WERI-Rb-1 (cell line): ENCODE data around the gene SLCO2A1.
A peak's percentile ranks its signal among the peaks of the same experiment; 100 is the strongest.

Experiments
- DNase-seq: peaks from one replicate; pipeline ENCODE4 v3.0.0-alpha.2; 2020
- H3K27ac ChIP-seq: fragments of 250-450 bp; sonication (Bioruptor Pico); 2 replicates; pipeline ENCODE4 v1.5.1; 2020; ENCODE audit warnings: mild to moderate bottlenecking, moderate library complexity
- H3K27me3 ChIP-seq: fragments of 250-450 bp; sonication (Bioruptor Pico); 2 replicates; pipeline ENCODE4 v1.5.1; 2021; ENCODE audit warnings: mild to moderate bottlenecking, low read depth, moderate library complexity; ENCODE audit not compliant: insufficient read depth, severe bottlenecking
- H3K36me3 ChIP-seq: fragments of 250-450 bp; sonication (Bioruptor Pico); 2 replicates; pipeline ENCODE4 v1.5.1; 2020; ENCODE audit warnings: mild to moderate bottlenecking, moderate library complexity
- H3K4me3 ChIP-seq: 2 replicates; pipeline ENCODE4 v1.5.1; 2011; ENCODE audit warnings: low read depth, mild to moderate bottlenecking, control low read depth, low read length
- H3K9me3 ChIP-seq: fragments of 250-450 bp; sonication (Bioruptor Pico); 2 replicates; pipeline ENCODE4 v1.5.1; 2021; ENCODE audit warnings: mild to moderate bottlenecking, moderate library complexity; ENCODE audit not compliant: severe bottlenecking
- CTCF ChIP-seq: IDR thresholded peaks from 2 replicates; pipeline ENCODE4 v1.5.1; 2011; ENCODE audit warnings: low read depth, mild to moderate bottlenecking, control low read depth, inconsistent platforms, low read length

Gene SLCO2A1

GRCh38 chr3:133955892-133956291, 73.8 kb downstream of the SLCO2A1 start:
- Histone ChIP-seq H3K27ac (no peak overlapping the region), H3K9me3 (no peaks in the 10 kb centered on the region), H3K36me3 (no peaks in the 10 kb centered on the region), H3K4me3 (no peak overlapping the region), H3K27me3 (no peaks in the 10 kb centered on the region)
- peak; percentile 57 for DNase-seq
- TF ChIP-seq CTCF: no peak

GRCh38 chr3:133954717-133955360, 74.9 kb downstream of the SLCO2A1 start:
- no peaks in the 10 kb centered on the region for H3K27me3 ChIP-seq
- TF ChIP-seq CTCF: no peak
- no peaks in the 10 kb centered on the region for H3K9me3 ChIP-seq
- H3K4me3 ChIP-seq: no peak overlapping the region
- H3K36me3 ChIP-seq: no peaks in the 10 kb centered on the region
- no peak overlapping the region for H3K27ac ChIP-seq
- DNase-seq: no peak

GRCh38 chr3:133953297-133953696, 76.4 kb downstream of the SLCO2A1 start:
- H3K4me3 ChIP-seq: no peak overlapping the region
- no peaks in the 10 kb centered on the region for H3K9me3 ChIP-seq
- no peak for DNase-seq
- H3K36me3 ChIP-seq: no peaks in the 10 kb centered on the region
- no peak for TF ChIP-seq CTCF
- no peak overlapping the region for H3K27ac ChIP-seq
- no peaks in the 10 kb centered on the region for H3K27me3 ChIP-seq

GRCh38 chr3:133949438-133949837, 80.3 kb downstream of the SLCO2A1 start:
- Histone ChIP-seq H3K9me3 (no peaks in the 10 kb centered on the region), H3K36me3 (no peaks in the 10 kb centered on the region), H3K27me3 (no peaks in the 10 kb centered on the region), H3K4me3 (no peak overlapping the region), H3K27ac (no peak overlapping the region)
- DNase-seq: no peak
- TF ChIP-seq CTCF: no peak

GRCh38 chr3:133948996-133949395, 80.7 kb downstream of the SLCO2A1 start:
- H3K27ac ChIP-seq: no peak overlapping the region
- H3K4me3 ChIP-seq: no peak overlapping the region
- H3K9me3 ChIP-seq: no peaks in the 10 kb centered on the region
- no peaks in the 10 kb centered on the region for H3K36me3 ChIP-seq
- DNase-seq: no peak
- no peak for TF ChIP-seq CTCF
- no peaks in the 10 kb centered on the region for H3K27me3 ChIP-seq

GRCh38 chr3:133948131-133948810, 81.5 kb downstream of the SLCO2A1 start:
- no peaks in the 10 kb centered on the region for H3K9me3 ChIP-seq
- no peak for DNase-seq
- no peak overlapping the region for H3K27ac ChIP-seq
- no peak for TF ChIP-seq CTCF
- no peak overlapping the region for H3K4me3 ChIP-seq
- no peaks in the 10 kb centered on the region for H3K27me3 ChIP-seq
- no peaks in the 10 kb centered on the region for H3K36me3 ChIP-seq
